OCI-LY1 (cell line): ENCODE measurements around the gene IL17RB.

Source experiments
- H2AFZ ChIP-seq: fragments of 200-600 bp; sonication (generic), shearing (Covaris generic); 2 replicates; pipeline ENCODE4 v1.6.0; 2014; ENCODE audit warnings: antibody characterized with exemption, mild to moderate bottlenecking, low read length
- H3F3A ChIP-seq: fragments of 200-600 bp; sonication (generic), shearing (Covaris generic); 2 replicates; pipeline ENCODE4 v1.6.0; 2014; ENCODE audit warnings: mild to moderate bottlenecking, antibody characterized with exemption, low read length, moderate library complexity; ENCODE audit not compliant: insufficient read depth
- H3K27ac ChIP-seq: fragments of 200-600 bp; sonication (generic); 2 replicates; pipeline ENCODE4 v1.5.1; 2014; ENCODE audit warnings: low read length, mixed run types, mild to moderate bottlenecking, low read depth; ENCODE audit not compliant: poor library complexity, severe bottlenecking
- H3K27me3 ChIP-seq: fragments of 200-600 bp; sonication (generic); 2 replicates; pipeline ENCODE4 v1.6.0; 2014; ENCODE audit warnings: antibody characterized with exemption, mild to moderate bottlenecking, low read length, moderate library complexity; ENCODE audit not compliant: insufficient read depth
- H3K36me3 ChIP-seq: fragments of 200-600 bp; sonication (generic); 2 replicates; pipeline ENCODE4 v1.6.1; 2014; ENCODE audit warnings: mild to moderate bottlenecking, antibody characterized with exemption, low read length, moderate library complexity, mixed read lengths; ENCODE audit not compliant: insufficient read depth
- H3K4me1 ChIP-seq: fragments of 200-600 bp; sonication (generic); 2 replicates; pipeline ENCODE4 v1.5.1; 2014; ENCODE audit warnings: mild to moderate bottlenecking, low read length, moderate library complexity; ENCODE audit not compliant: insufficient read depth, severe bottlenecking
- H3K4me2 ChIP-seq: fragments of 200-600 bp; sonication (generic), shearing (Covaris generic); 2 replicates; pipeline ENCODE4 v1.6.1; 2014; ENCODE audit warnings: low read length
- H3K4me3 ChIP-seq: fragments of 200-600 bp; sonication (generic); 2 replicates; pipeline ENCODE4 v1.5.1; 2014; ENCODE audit warnings: low read length, low read depth, mild to moderate bottlenecking, mixed read lengths; ENCODE audit not compliant: poor library complexity, severe bottlenecking
- H3K79me2 ChIP-seq: fragments of 200-600 bp; shearing (Covaris generic); 2 replicates; pipeline ENCODE4 v1.6.1; 2016; ENCODE audit warnings: mixed run types, low read length, mixed read lengths; ENCODE audit not compliant: insufficient read depth
- H3K9ac ChIP-seq: fragments of 200-600 bp; sonication (generic), shearing (Covaris generic); 2 replicates; pipeline ENCODE4 v1.6.1; 2014; ENCODE audit warnings: mild to moderate bottlenecking, low read length, mixed read lengths
- H3K9me2 ChIP-seq: fragments of 200-600 bp; sonication (generic), shearing (Covaris generic); 2 replicates; pipeline ENCODE4 v1.6.1; 2014; ENCODE audit warnings: low read depth, mild to moderate bottlenecking, low read length, mixed read lengths
- H3K9me3 ChIP-seq: fragments of 200-600 bp; shearing (Covaris generic); 2 replicates; pipeline ENCODE4 v1.6.1; 2014; ENCODE audit warnings: low read length, mixed read lengths
- H4K20me1 ChIP-seq: fragments of 200-600 bp; sonication (generic), shearing (Covaris generic); 2 replicates; pipeline ENCODE4 v1.6.0; 2016; ENCODE audit warnings: mild to moderate bottlenecking, low read length; ENCODE audit not compliant: insufficient read depth
- EZH2 ChIP-seq: fragments of 200-600 bp; sonication (generic), shearing (Covaris generic); IDR thresholded peaks from 2 replicates; pipeline ENCODE4 v1.8.0; 2017; ENCODE audit warnings: borderline replicate concordance, mixed run types, mild to moderate bottlenecking, antibody characterized with exemption, low read length, moderate library complexity, mixed read lengths
- TF ChIP-seq, protein P1 (sequence below): fragments of 200-600 bp; sonication (generic), shearing (Covaris generic); IDR thresholded peaks from 2 replicates; pipeline ENCODE4 v1.5.1; 2017; ENCODE audit warnings: mild to moderate bottlenecking, antibody characterized with exemption, low read length, moderate library complexity, mixed read lengths

IL17RB gene

GRCh38 chr3:53913401-53913800 lies 67.0 kb downstream of the IL17RB start:
- TF ChIP-seq, protein P1, sequence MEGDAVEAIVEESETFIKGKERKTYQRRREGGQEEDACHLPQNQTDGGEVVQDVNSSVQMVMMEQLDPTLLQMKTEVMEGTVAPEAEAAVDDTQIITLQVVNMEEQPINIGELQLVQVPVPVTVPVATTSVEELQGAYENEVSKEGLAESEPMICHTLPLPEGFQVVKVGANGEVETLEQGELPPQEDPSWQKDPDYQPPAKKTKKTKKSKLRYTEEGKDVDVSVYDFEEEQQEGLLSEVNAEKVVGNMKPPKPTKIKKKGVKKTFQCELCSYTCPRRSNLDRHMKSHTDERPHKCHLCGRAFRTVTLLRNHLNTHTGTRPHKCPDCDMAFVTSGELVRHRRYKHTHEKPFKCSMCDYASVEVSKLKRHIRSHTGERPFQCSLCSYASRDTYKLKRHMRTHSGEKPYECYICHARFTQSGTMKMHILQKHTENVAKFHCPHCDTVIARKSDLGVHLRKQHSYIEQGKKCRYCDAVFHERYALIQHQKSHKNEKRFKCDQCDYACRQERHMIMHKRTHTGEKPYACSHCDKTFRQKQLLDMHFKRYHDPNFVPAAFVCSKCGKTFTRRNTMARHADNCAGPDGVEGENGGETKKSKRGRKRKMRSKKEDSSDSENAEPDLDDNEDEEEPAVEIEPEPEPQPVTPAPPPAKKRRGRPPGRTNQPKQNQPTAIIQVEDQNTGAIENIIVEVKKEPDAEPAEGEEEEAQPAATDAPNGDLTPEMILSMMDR: no peak
- no peak for TF ChIP-seq EZH2

More at GRCh38 chr3:53913401-53913800, 67.0 kb downstream of the IL17RB start:
- H3K4me2 ChIP-seq: no peak overlapping the region
- no peaks in the 10 kb centered on the region for H3K9me2 ChIP-seq
- no peaks in the 10 kb centered on the region for H3F3A ChIP-seq
- no peaks in the 10 kb centered on the region for H3K4me1 ChIP-seq
- no peaks in the 10 kb centered on the region for H4K20me1 ChIP-seq
- 0 out of 2 replicates have a peak, but pooled peaks cover 2% of the 10 kb centered on the region for H3K27me3 ChIP-seq
- H3K79me2 ChIP-seq: no peaks in the 10 kb centered on the region
- no peaks in the 10 kb centered on the region for H3K36me3 ChIP-seq
- no peak overlapping the region for H2AFZ ChIP-seq
- H3K9ac ChIP-seq: no peak overlapping the region
- no peak overlapping the region for H3K27ac ChIP-seq
- no peaks in the 10 kb centered on the region for H3K9me3 ChIP-seq
- H3K4me3 ChIP-seq: no peak overlapping the region
